GM12878 (cell line): ENCODE results near the gene FLVCR2.
"Not testable (repeated sequence)": the region's sequence is repeated elsewhere in the genome, so short reads cannot be mapped to it uniquely, and the experiment has no call there.

Experiments
- EZH2 ChIP-seq: IDR thresholded peaks from 2 replicates; pipeline ENCODE4 v1.6.1; 2012; ENCODE audit warnings: low read depth, mild to moderate bottlenecking, control low read depth, inconsistent platforms, low read length, borderline replicate concordance; ENCODE audit not compliant: control insufficient read depth
- PRDM15 ChIP-seq: fragments of 450-650 bp; formaldehyde crosslinking; IDR thresholded peaks from 2 replicates; pipeline ENCODE4 v1.4.0; 2020; ENCODE audit warnings: mild to moderate bottlenecking, moderate library complexity

DNA sequence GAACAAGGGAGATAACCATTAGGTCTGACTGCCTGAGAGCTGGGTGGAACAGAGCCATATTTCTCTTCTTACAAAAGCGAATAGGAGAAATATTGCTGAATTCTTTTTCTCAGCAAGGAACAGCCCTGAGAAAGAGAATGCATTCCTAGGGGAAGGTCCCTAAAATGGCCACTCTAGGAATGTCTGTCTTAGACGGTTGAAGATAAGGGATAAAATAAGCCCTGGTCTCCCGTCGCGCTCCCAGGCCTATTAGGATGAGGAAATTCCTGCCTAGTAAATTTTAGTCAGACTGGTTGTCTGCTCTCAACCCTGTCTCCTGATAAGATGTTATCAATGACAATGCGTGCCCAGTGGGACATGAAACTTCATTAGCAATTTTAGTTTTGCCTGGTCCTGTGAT is 116.6 kb downstream of the FLVCR2 start:
- not testable (repeated sequence) for TF ChIP-seq PRDM15 (CRISPR knock-in tag); EZH2
